ENCODE results near the gene P4HA2. TPM values are rescaled to one million over a fixed set of nuclear protein-coding genes. Genes with fewer than 3 reads are reported as not detected.

P4HA2 gene
- total RNA-seq, 6 donors from 2014 or later, result 37.7 to 85.2 (median 57.5) TPM

DNA sequence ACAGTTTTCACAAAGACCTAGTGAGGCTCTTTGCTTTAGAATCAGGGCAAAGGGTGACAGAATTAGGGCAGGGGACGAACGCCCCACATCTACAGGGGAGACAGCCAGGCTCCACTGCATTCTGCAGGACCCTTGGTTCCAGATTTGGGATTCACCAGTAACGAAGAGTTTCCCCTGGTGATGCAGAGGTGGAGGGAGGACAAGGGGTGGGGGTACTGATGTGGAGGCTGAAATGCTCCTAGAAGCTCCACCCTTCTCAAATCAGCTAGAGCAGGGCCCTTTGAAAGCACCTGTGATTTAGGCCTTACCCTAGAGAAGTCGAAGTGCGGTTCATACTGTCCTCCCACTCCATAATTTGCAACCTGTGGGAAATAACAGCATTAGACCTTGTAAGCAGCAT is 29.1 kb downstream of the P4HA2 start:
- H3K27me3 ChIP-seq, result no peaks in the 10 kb centered on the region
- peaks cover 6 to 92% (median 27%) of the 10 kb centered on the region in 4 donors for H3K36me3 ChIP-seq
- WGBS, 2 donors, result 90 to 93% methylated on average over 3 to 5 of the region's 5 CpGs
- TF ChIP-seq POLR2A (IDR thresholded peaks at IDR 0.05), result no peak
- TF ChIP-seq, protein P1, sequence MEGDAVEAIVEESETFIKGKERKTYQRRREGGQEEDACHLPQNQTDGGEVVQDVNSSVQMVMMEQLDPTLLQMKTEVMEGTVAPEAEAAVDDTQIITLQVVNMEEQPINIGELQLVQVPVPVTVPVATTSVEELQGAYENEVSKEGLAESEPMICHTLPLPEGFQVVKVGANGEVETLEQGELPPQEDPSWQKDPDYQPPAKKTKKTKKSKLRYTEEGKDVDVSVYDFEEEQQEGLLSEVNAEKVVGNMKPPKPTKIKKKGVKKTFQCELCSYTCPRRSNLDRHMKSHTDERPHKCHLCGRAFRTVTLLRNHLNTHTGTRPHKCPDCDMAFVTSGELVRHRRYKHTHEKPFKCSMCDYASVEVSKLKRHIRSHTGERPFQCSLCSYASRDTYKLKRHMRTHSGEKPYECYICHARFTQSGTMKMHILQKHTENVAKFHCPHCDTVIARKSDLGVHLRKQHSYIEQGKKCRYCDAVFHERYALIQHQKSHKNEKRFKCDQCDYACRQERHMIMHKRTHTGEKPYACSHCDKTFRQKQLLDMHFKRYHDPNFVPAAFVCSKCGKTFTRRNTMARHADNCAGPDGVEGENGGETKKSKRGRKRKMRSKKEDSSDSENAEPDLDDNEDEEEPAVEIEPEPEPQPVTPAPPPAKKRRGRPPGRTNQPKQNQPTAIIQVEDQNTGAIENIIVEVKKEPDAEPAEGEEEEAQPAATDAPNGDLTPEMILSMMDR (IDR thresholded peaks at IDR 0.05), result no peak
- TF ChIP-seq POLR2AphosphoS5 (IDR thresholded peaks at IDR 0.05), result no peak
- no peak for TF ChIP-seq EP300 (IDR thresholded peaks at IDR 0.05)
- no peak overlapping the region for H3K27ac ChIP-seq
- no peaks in the 10 kb centered on the region for H3K9me3 ChIP-seq
- no peaks in the 10 kb centered on the region for H3K4me1 ChIP-seq
- DNase-seq (no peak), ATAC-seq (ENCODE audit: low FRiP score in 2 of 2) (no peak)
- H3K4me3 ChIP-seq, result no peak overlapping the region

DNA sequence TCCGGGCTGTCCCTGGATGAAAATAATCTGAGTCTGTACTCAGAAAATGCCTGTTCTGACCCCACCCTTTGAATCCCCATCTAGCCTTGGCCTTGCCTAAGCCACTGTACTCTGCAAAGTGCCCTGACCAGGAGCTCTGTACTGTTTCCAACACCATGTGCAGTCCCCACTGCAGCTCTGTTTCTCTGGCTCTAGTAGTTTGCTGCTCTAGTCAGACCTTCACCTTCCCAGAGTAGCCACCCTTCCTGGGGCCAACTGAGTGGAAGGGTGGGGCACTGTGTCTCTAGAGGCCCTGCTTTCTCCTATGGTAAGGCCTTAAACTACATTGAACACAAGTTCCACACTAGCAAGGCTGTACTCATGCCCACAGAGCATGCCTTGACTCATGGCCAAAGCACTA is 31.9 kb downstream of the P4HA2 start:
- DNase-seq (no peak), ATAC-seq (ENCODE audit: low FRiP score in 2 of 2) (no peak)
- 100% methylated on average over 1 of the region's 1 CpG; no CpG with 5 or more reads in 1 of the 2 donors for whole genome bisulfite sequencing, 2 donors
- H3K27me3 ChIP-seq, result no peaks in the 10 kb centered on the region
- no peak overlapping the region for H3K4me3 ChIP-seq
- H3K4me1 ChIP-seq, result no peaks in the 10 kb centered on the region
- TF ChIP-seq, protein P1 (IDR thresholded peaks at IDR 0.05), result no peak
- TF ChIP-seq POLR2AphosphoS5 (IDR thresholded peaks at IDR 0.05), result no peak
- TF ChIP-seq POLR2A (IDR thresholded peaks at IDR 0.05), result no peak
- TF ChIP-seq EP300 (IDR thresholded peaks at IDR 0.05), result no peak
- peaks cover 11 to 82% (median 27%) of the 10 kb centered on the region in 4 donors for H3K36me3 ChIP-seq
- no peak overlapping the region for H3K27ac ChIP-seq
- H3K9me3 ChIP-seq, result no peaks in the 10 kb centered on the region

DNA sequence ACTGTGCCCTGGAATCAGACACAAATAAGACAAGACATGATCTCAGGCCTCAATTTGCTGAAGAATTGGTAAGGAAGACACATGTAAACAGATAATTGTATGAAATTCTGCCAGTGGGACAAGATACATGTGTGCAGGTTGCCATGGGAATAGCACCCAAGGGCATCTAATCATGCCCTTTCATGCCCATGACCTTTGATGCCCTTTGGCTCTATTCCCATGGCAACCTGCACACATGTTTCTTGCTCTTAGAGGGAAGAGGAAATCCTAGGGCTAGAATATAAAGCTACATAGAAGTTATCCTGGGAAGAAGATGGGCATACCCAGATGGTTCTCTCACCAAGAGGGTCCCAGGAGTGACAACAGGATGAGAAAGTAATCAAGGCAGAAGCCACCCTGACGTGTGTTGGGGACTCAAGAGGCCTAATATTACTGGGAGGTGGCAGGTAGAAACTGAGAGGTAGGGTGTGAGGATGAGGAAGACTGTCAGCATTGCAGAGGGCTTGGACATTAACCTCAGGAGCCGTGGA is 34.4 kb downstream of the P4HA2 start:
- Histone ChIP-seq H3K4me1 (no peaks in the 10 kb centered on the region), H3K36me3 (peaks cover 8 to 58% (median 20%) of the 10 kb centered on the region in 4 donors), H3K27ac (no peak overlapping the region), H3K27me3 (no peaks in the 10 kb centered on the region), H3K4me3 (no peak overlapping the region), H3K9me3 (no peaks in the 10 kb centered on the region)
- WGBS, 2 donors, result 85 to 91% methylated on average over 2 of the region's 2 CpGs
- no peak for TF ChIP-seq POLR2AphosphoS5 (IDR thresholded peaks at IDR 0.05)
- no peak for TF ChIP-seq POLR2A (IDR thresholded peaks at IDR 0.05)
- no peak for TF ChIP-seq EP300 (IDR thresholded peaks at IDR 0.05)
- TF ChIP-seq, protein P1 (IDR thresholded peaks at IDR 0.05), result no peak
- DNase-seq (no peak), ATAC-seq (ENCODE audit: low FRiP score in 2 of 2) (no peak)

DNA sequence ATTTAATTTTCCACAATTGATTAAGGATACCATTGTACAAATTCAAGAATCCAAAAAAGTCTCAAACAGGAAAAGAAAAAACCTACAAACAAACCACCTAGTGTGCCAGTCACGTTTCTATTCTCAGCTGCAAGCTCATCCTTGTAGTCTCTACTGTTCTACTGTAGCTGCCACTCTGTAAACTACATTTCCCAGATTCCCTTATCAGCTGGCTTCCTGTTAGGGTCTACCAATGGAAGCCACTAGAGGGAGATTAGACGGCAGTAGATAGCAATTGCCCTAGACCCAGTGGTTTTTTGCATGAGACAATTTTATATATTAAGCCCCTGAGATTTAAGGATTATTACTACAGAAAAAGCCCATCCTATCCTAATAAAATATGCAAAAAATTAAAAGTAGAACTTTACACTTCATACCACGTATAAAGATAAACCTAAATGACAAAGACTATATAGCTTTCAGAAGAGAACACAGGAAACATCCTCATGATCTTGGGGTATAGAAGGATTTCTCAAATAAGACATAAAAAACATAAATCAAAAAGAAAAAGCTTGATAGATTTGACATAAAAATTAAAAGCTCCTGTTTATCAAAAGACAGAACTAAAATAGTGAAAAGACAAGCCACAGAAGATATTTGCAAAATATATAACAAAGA is 37.4 kb downstream of the P4HA2 start:
- peak; percentile 77 to 92 for ATAC-seq (ENCODE audit: low FRiP score in 2 of 2)
- TF ChIP-seq EP300 (IDR thresholded peaks at IDR 0.05), result no peak
- TF ChIP-seq, protein P1 (IDR thresholded peaks at IDR 0.05), result peak; percentile 33 to 68 (median 60)
- Histone ChIP-seq H3K36me3 (peaks cover 5 to 35% (median 10%) of the 10 kb centered on the region in 4 donors), H3K9me3 (no peaks in the 10 kb centered on the region), H3K27me3 (no peaks in the 10 kb centered on the region), H3K27ac (no peak overlapping the region), H3K4me1 (no peaks in the 10 kb centered on the region), H3K4me3 (no peak overlapping the region)
- no peak for DNase-seq
- 11 to 12% methylated on average over 3 of the region's 3 CpGs for WGBS, 2 donors

DNA sequence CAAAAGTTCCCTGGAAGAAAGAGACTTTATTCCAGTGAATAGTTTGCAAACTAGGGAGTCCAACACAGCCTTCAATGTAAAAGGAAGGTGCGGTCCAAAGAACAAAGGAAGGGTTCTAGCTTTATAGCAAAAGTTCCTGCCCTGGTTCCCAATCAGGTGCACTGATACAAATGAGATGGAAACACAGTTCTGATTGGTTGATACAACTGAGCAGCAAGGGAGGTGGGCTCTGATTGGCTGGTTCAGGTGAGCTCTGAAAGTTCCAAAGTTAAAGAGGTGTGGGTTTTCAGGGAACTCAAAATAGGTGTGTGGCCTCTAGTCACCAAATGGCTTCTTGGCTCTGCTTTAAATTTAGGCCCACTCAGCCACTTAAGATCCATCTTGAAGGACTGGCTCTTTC is 43.1 kb downstream of the P4HA2 start:
- no peaks in the 10 kb centered on the region for H3K9me3 ChIP-seq
- TF ChIP-seq POLR2A (IDR thresholded peaks at IDR 0.05), result no peak
- TF ChIP-seq, protein P1 (IDR thresholded peaks at IDR 0.05), result no peak
- no peak for TF ChIP-seq POLR2AphosphoS5 (IDR thresholded peaks at IDR 0.05)
- no peak for TF ChIP-seq EP300 (IDR thresholded peaks at IDR 0.05)
- DNase-seq (no peak), ATAC-seq (ENCODE audit: low FRiP score in 2 of 2) (no peak)
- H3K4me3 ChIP-seq, result no peak overlapping the region
- no peak overlapping the region for H3K27ac ChIP-seq
- no peaks in the 10 kb centered on the region for H3K36me3 ChIP-seq
- 92 to 100% methylated on average over 1 of the region's 1 CpG for WGBS, 2 donors
- H3K27me3 ChIP-seq, result no peaks in the 10 kb centered on the region
- H3K4me1 ChIP-seq, result peaks cover 0 to 7% (median 2%) of the 10 kb centered on the region in 4 donors

All from upper lobe of left lung (tissue), 6 donors.